Body of pancreas (tissue), 4 donors: ENCODE results near the gene CCNL1.

Experiments
- CTCF ChIP-seq, 7 experiments: fragments of 450-650 bp in 4 of 7; fragments of 200-600 bp in 3 of 7; sonication (generic) in 3 of 7; IDR thresholded peaks; one replicate each; pipeline ENCODE4 v1.5.1; 2016 to 2019; ENCODE audit warnings: antibody characterized with exemption in 7 of 7
- POLR2A ChIP-seq, 3 donors: fragments of 450-650 bp; IDR thresholded peaks; one replicate each; pipeline ENCODE4 v1.6.1; 2016; ENCODE audit warnings: antibody characterized with exemption in 3 of 3, mild to moderate bottlenecking in 2 of 3

- TF ChIP-seq CTCF (IDR thresholded peaks at IDR 0.05) (no peak), POLR2A (IDR thresholded peaks at IDR 0.05) (no peak)
These were observed 28.1 kb downstream of the CCNL1 start for GRCh38 chr3:157131861-157132260.
